Panc1 (cell line): ENCODE data around the gene MRM3. TPM values are rescaled to one million over a fixed set of nuclear protein-coding genes. Genes with fewer than 3 reads are reported as not detected.
"Not testable (repeated sequence)": the region's sequence is repeated elsewhere in the genome, so short reads cannot be mapped to it uniquely, and the experiment has no call there.

ENCODE experiments used
- ATAC-seq: fragments of 200-7000 bp; cut with Tn5 transposase; 2 replicates; pipeline ENCODE4 v1.9.1; 2020; ENCODE audit warnings: mild to moderate bottlenecking, moderate library complexity
- BruUV-seq: library from RNA; stranded (reverse); fragments of 400-500 nt; replicated peaks from 2 replicates; lab custom pipeline; 2021; lab: Mats Ljungman, UMichigan
- CTCF ChIA-PET: fragments of 300-600 bp; sonication (Branson Sonifier 250); formaldehyde crosslinking; loops from one replicate; lab custom pipeline; 2022; ENCODE audit warnings: antibody characterized with exemption; lab: Charles Lee
- POLR2A ChIA-PET: fragments of 300-600 bp; sonication (Branson Sonifier 250); formaldehyde crosslinking; loops from one replicate; lab custom pipeline; 2022; ENCODE audit warnings: antibody characterized with exemption; lab: Charles Lee
- DNase-seq: peaks from one replicate; pipeline ENCODE4 v3.0.0-alpha.2; 2010; ENCODE audit warnings: low read depth, low spot score
- H3K27ac ChIP-seq: 2 replicates; pipeline ENCODE4 v1.5.1; 2011; ENCODE audit warnings: mild to moderate bottlenecking, low read length, inconsistent platforms
- H3K27me3 ChIP-seq: fragments of 200-500 bp; sonication (Bioruptor generic); 2 replicates; pipeline ENCODE4 v1.6.0; 2014; ENCODE audit warnings: low read length, inconsistent platforms; ENCODE audit not compliant: control insufficient read depth, insufficient read depth
- H3K36me3 ChIP-seq: fragments of 200-500 bp; sonication (Bioruptor generic); 2 replicates; pipeline ENCODE4 v1.5.1; 2014; ENCODE audit warnings: inconsistent platforms, mild to moderate bottlenecking, low read length, moderate library complexity; ENCODE audit not compliant: control insufficient read depth, insufficient read depth
- H3K4me1 ChIP-seq: 2 replicates; pipeline ENCODE4 v1.5.1; 2011; ENCODE audit warnings: inconsistent platforms, mild to moderate bottlenecking, low read length, moderate library complexity; ENCODE audit not compliant: control insufficient read depth, insufficient read depth
- H3K4me3 ChIP-seq, 2 experiments: 2 replicates each; pipeline ENCODE4 v1.5.1; 2011 to 2012; ENCODE audit warnings: low read depth in 2 of 2, low read length in 2 of 2, mild to moderate bottlenecking in 2 of 2, inconsistent platforms in 1 of 2, moderate library complexity in 1 of 2
- H3K9me3 ChIP-seq: fragments of 200-500 bp; sonication (Bioruptor generic); 2 replicates; pipeline ENCODE4 v1.5.1; 2014; ENCODE audit warnings: low read depth, mild to moderate bottlenecking, inconsistent platforms, low read length, moderate library complexity; ENCODE audit not compliant: control insufficient read depth, insufficient read depth
- POLR2AphosphoS5 ChIP-seq: IDR thresholded peaks from 2 replicates; pipeline ENCODE4 v1.6.1; 2012; ENCODE audit warnings: mild to moderate bottlenecking, low read depth, low read length, moderate library complexity
- SIN3A ChIP-seq: IDR thresholded peaks from 2 replicates; pipeline ENCODE4 v1.6.1; 2012; ENCODE audit warnings: low read depth, mild to moderate bottlenecking, low read length, moderate library complexity, borderline replicate concordance; ENCODE audit not compliant: insufficient read depth
- TCF7L2 ChIP-seq: IDR thresholded peaks from 2 replicates; pipeline ENCODE4 v1.6.1; 2011; ENCODE audit warnings: mild to moderate bottlenecking, low read depth, low read length, inconsistent platforms
- in situ Hi-C: cut with HindIII; loops from 2 replicates; pipeline ENCODE4 v1.10.0; 2016; ENCODE audit warnings: low sequenced_read_pairs, low pct_unique_long_range_greater_than_20kb
- intact Hi-C: fragments of 100-400 bp; cut with micrococcal nuclease; formaldehyde crosslinking; loops from one replicate; pipeline ENCODE4 v1.10.0; 2022; ENCODE audit not compliant: unreplicated experiment
- total RNA-seq: library from RNA; stranded (reverse); gene quantifications from one replicate; pipeline ENCODE4 v1.2.1, GENCODE V29; 2021; ENCODE audit not compliant: unreplicated experiment
- TF ChIP-seq, protein P1 (sequence below), 2 experiments: IDR thresholded peaks; 2 replicates each; pipeline ENCODE4 v1.6.1; 2011 to 2012; ENCODE audit warnings: low read depth in 2 of 2, control low read depth in 1 of 2, low read length in 1 of 2, mild to moderate bottlenecking in 1 of 2, moderate library complexity in 1 of 2; ENCODE audit not compliant: insufficient read depth in 1 of 2
- TF ChIP-seq, protein P2 (sequence below): fragments of 450-650 bp; IDR thresholded peaks from 2 replicates; pipeline ENCODE4 v1.5.1; 2017; ENCODE audit warnings: mild to moderate bottlenecking

The MRM3 gene
- total RNA-seq, 1 experiment from 2014 or later, result 13.4 TPM

DNA sequence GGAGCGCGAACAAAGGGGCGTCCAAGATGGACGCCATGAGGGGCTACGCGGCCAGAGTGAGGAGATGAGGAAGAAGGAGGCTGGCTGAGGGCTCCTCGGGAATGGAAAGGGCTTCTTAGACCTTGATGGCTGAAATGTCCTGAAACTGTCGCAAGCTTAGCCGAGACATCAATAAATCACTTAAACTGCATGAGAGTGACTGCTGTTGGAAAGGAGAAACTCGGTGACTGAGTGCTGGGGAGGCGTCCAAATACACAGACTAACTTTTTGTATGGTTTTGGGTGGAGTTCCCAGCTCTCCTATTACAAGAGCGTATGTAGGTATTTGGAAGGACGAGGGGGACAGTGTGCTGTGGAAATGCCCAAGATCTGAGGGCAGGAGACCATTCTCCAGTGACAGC, 28.7 kb upstream of the MRM3 start:
- BruUV-seq, result no TSS peak
- peaks cover 6% of the 10 kb centered on the region; the same call in 1 of the 2 replicates for H3K36me3 ChIP-seq
- no peaks in the 10 kb centered on the region for H3K9me3 ChIP-seq
- DNase-seq (no peak), ATAC-seq (no peak)
- ChIA-PET POLR2A (interaction anchor here (0.7 kb wide), 1 partner anchor 350 kb away, joined by 3 read pairs; no protein-coding TSS in a partner anchor), CTCF (interaction anchor here (0.5 kb wide), 1 partner anchor 188 kb away, joined by 3 read pairs; no protein-coding TSS in a partner anchor)
- peaks cover 4% of the 10 kb centered on the region for H3K4me1 ChIP-seq
- intact Hi-C loops, result no loop called here
- in situ Hi-C loops, result no loop called here
- TF ChIP-seq, protein P1, sequence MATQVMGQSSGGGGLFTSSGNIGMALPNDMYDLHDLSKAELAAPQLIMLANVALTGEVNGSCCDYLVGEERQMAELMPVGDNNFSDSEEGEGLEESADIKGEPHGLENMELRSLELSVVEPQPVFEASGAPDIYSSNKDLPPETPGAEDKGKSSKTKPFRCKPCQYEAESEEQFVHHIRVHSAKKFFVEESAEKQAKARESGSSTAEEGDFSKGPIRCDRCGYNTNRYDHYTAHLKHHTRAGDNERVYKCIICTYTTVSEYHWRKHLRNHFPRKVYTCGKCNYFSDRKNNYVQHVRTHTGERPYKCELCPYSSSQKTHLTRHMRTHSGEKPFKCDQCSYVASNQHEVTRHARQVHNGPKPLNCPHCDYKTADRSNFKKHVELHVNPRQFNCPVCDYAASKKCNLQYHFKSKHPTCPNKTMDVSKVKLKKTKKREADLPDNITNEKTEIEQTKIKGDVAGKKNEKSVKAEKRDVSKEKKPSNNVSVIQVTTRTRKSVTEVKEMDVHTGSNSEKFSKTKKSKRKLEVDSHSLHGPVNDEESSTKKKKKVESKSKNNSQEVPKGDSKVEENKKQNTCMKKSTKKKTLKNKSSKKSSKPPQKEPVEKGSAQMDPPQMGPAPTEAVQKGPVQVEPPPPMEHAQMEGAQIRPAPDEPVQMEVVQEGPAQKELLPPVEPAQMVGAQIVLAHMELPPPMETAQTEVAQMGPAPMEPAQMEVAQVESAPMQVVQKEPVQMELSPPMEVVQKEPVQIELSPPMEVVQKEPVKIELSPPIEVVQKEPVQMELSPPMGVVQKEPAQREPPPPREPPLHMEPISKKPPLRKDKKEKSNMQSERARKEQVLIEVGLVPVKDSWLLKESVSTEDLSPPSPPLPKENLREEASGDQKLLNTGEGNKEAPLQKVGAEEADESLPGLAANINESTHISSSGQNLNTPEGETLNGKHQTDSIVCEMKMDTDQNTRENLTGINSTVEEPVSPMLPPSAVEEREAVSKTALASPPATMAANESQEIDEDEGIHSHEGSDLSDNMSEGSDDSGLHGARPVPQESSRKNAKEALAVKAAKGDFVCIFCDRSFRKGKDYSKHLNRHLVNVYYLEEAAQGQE (IDR thresholded peaks at IDR 0.05; ENCODE audit: insufficient read depth in 1 of 2, low read depth in 2 of 2, low read length in 1 of 2), result no peak
- TF ChIP-seq POLR2AphosphoS5, result no peak
- no peak for TF ChIP-seq TCF7L2
- TF ChIP-seq, protein P2, sequence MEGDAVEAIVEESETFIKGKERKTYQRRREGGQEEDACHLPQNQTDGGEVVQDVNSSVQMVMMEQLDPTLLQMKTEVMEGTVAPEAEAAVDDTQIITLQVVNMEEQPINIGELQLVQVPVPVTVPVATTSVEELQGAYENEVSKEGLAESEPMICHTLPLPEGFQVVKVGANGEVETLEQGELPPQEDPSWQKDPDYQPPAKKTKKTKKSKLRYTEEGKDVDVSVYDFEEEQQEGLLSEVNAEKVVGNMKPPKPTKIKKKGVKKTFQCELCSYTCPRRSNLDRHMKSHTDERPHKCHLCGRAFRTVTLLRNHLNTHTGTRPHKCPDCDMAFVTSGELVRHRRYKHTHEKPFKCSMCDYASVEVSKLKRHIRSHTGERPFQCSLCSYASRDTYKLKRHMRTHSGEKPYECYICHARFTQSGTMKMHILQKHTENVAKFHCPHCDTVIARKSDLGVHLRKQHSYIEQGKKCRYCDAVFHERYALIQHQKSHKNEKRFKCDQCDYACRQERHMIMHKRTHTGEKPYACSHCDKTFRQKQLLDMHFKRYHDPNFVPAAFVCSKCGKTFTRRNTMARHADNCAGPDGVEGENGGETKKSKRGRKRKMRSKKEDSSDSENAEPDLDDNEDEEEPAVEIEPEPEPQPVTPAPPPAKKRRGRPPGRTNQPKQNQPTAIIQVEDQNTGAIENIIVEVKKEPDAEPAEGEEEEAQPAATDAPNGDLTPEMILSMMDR, result no peak
- TF ChIP-seq SIN3A, result no peak
- H3K4me3 ChIP-seq, result no peak overlapping the region
- no peak overlapping the region for H3K27ac ChIP-seq
- no peaks in the 10 kb centered on the region for H3K27me3 ChIP-seq

DNA sequence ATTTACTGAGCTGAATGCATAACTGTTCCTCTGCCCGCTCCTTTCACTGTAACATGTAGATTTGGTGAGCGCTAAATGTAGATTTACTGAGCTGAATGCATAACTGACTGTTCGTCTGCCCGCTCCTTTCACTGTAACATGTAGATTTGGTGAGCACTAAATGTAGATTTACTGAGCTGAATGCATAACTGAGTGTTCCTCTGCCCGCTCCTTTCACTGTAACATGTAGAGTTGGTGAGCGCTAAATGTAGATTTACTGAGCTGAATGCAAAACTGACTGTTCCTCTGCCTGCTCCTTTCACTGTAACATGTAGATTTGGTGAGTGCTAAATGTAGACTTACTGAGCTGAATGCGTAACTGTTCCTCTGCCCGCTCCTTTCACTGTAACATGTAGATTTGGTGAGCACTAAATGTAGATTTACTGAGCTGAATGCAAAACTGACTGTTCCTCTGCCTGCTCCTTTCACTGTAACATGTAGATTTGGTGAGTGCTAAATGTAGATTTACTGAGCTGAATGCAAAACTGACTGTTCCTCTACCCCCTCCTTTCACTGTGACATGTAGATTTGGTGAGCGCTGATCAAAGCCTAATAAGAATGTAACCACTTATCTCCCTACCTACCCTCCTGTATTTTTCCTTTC, 26.7 kb upstream of the MRM3 start:
- H3K27ac ChIP-seq, intact Hi-C loops, H3K4me1 ChIP-seq, POLR2A ChIA-PET, in situ Hi-C loops, ATAC-seq, DNase-seq, BruUV-seq, H3K27me3 ChIP-seq, H3K9me3 ChIP-seq, H3K4me3 ChIP-seq: not testable (repeated sequence)
- peaks cover 15% of the 10 kb centered on the region for H3K36me3 ChIP-seq
- CTCF ChIA-PET, result interaction anchor here (0.6 kb wide), 1 partner anchor 224 kb away, joined by 3 read pairs; the partner anchor contains the start of gene NXN

DNA sequence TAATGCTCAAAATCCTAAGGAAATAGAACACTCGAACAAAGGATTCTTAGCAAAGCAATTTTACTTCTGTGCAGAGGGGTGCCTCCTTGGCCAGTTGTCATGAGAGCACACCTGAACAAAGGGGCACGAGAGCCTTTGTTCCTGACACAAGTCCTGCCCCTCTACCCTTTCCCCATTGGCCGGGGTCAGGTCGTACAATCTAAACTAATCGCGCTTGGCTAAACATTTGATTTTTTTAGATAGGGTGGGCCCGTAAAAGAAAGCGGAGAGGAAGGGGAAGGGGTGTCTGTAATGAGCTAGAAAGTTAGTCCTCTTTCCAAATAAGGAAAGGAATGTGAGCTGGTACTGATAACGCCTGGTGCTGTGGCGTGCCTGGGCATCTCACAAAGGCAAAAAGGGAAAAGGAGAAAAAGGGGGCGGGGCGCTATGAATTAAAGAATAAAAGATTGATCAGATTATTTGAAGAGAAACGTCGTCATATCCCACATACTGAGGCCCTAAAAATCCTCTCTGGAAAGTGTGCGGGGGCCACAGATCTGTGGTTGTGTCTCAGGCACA, 26.1 kb upstream of the MRM3 start:
- H3K27ac ChIP-seq, H3K9me3 ChIP-seq, POLR2A ChIA-PET, H3K27me3 ChIP-seq, ATAC-seq, intact Hi-C loops, H3K4me3 ChIP-seq, DNase-seq, in situ Hi-C loops, CTCF ChIA-PET, BruUV-seq, H3K4me1 ChIP-seq: not testable (repeated sequence)
- peaks cover 17% of the 10 kb centered on the region for H3K36me3 ChIP-seq
